Skeletal muscle satellite cell (primary cell): Measurements from ENCODE around the gene STON2.

Experiments used
- H3K27me3 ChIP-seq: 2 replicates; pipeline ENCODE4 v1.7.0; 2013; ENCODE audit warnings: low read length; ENCODE audit not compliant: control insufficient read depth, insufficient read depth
- H3K36me3 ChIP-seq: 2 replicates; pipeline ENCODE4 v1.7.0; 2013; ENCODE audit warnings: mild to moderate bottlenecking, control low read depth, low read length; ENCODE audit not compliant: insufficient read depth
- H3K4me1 ChIP-seq: 2 replicates; pipeline ENCODE4 v1.7.0; 2013; ENCODE audit warnings: low read length; ENCODE audit not compliant: control insufficient read depth, insufficient read depth
- H3K4me2 ChIP-seq: 2 replicates; pipeline ENCODE4 v1.7.0; 2013; ENCODE audit warnings: mild to moderate bottlenecking, low read length
- H3K4me3 ChIP-seq: 2 replicates; pipeline ENCODE4 v1.7.0; 2013; ENCODE audit warnings: low read length
- H3K9ac ChIP-seq: 2 replicates; pipeline ENCODE4 v1.7.0; 2013; ENCODE audit warnings: mild to moderate bottlenecking, low read depth, low read length, moderate library complexity
- H3K9me3 ChIP-seq: replicated peaks from 2 replicates; pipeline ENCODE4 v1.7.0; 2013; ENCODE audit warnings: mild to moderate bottlenecking, control low read depth, low read length

The STON2 gene

GRCh38 chr14:81371802-81372201 lies 28.3 kb downstream of the STON2 start:
- Histone ChIP-seq H3K27me3 (no peaks in the 10 kb centered on the region), H3K4me1 (peaks cover 1% of the 10 kb centered on the region), H3K4me2 (no peak overlapping the region), H3K4me3 (no peak overlapping the region), H3K36me3 (no peaks in the 10 kb centered on the region), H3K9me3 (no peaks in the 10 kb centered on the region), H3K9ac (no peak overlapping the region)

- H3K4me2 ChIP-seq = no peak overlapping the region
- H3K9ac ChIP-seq = no peak overlapping the region
- H3K27me3 ChIP-seq = no peaks in the 10 kb centered on the region
- H3K4me1 ChIP-seq = peaks cover 6% of the 10 kb centered on the region
- no peaks in the 10 kb centered on the region for H3K9me3 ChIP-seq
- H3K36me3 ChIP-seq = no peaks in the 10 kb centered on the region
- H3K4me3 ChIP-seq = no peak overlapping the region
These were observed 32.6 kb downstream of the STON2 start for GRCh38 chr14:81367563-81367962.

GRCh38 chr14:81366884-81367283 lies 33.2 kb downstream of the STON2 start:
- H3K36me3 ChIP-seq = no peaks in the 10 kb centered on the region
- no peaks in the 10 kb centered on the region for H3K9me3 ChIP-seq
- H3K4me1 ChIP-seq = peaks cover 6% of the 10 kb centered on the region
- peak overlapping the region; percentile 28 for H3K4me2 ChIP-seq
- H3K27me3 ChIP-seq = no peaks in the 10 kb centered on the region
- H3K4me3 ChIP-seq = no peak overlapping the region
- H3K9ac ChIP-seq = no peak overlapping the region

- Histone ChIP-seq H3K36me3 (no peaks in the 10 kb centered on the region), H3K9me3 (no peaks in the 10 kb centered on the region), H3K27me3 (no peaks in the 10 kb centered on the region), H3K9ac (no peak overlapping the region), H3K4me2 (peak overlapping the region; percentile 28), H3K4me1 (peaks cover 6% of the 10 kb centered on the region), H3K4me3 (no peak overlapping the region)
These were observed 33.9 kb downstream of the STON2 start for GRCh38 chr14:81366214-81366613.

- Histone ChIP-seq H3K4me2 (no peak overlapping the region), H3K4me1 (peaks cover 6% of the 10 kb centered on the region), H3K27me3 (no peaks in the 10 kb centered on the region), H3K9me3 (no peaks in the 10 kb centered on the region), H3K9ac (no peak overlapping the region), H3K36me3 (no peaks in the 10 kb centered on the region), H3K4me3 (no peak overlapping the region)
These were observed 36.3 kb downstream of the STON2 start for GRCh38 chr14:81363746-81364378.

- no peaks in the 10 kb centered on the region for H3K4me1 ChIP-seq
- H3K9me3 ChIP-seq = no peaks in the 10 kb centered on the region
- H3K36me3 ChIP-seq = no peaks in the 10 kb centered on the region
- no peak overlapping the region for H3K4me3 ChIP-seq
- no peaks in the 10 kb centered on the region for H3K27me3 ChIP-seq
- H3K4me2 ChIP-seq = no peak overlapping the region
- H3K9ac ChIP-seq = no peak overlapping the region
These were observed 46.3 kb downstream of the STON2 start for GRCh38 chr14:81353691-81354323.

GRCh38 chr14:81352413-81352812 lies 47.7 kb downstream of the STON2 start:
- H3K4me2 ChIP-seq = no peak overlapping the region
- no peaks in the 10 kb centered on the region for H3K4me1 ChIP-seq
- no peak overlapping the region for H3K9ac ChIP-seq
- no peak overlapping the region for H3K4me3 ChIP-seq
- no peaks in the 10 kb centered on the region for H3K36me3 ChIP-seq
- no peaks in the 10 kb centered on the region for H3K27me3 ChIP-seq
- no peaks in the 10 kb centered on the region for H3K9me3 ChIP-seq

GRCh38 chr14:81351205-81351604 lies 48.9 kb downstream of the STON2 start:
- H3K27me3 ChIP-seq = no peaks in the 10 kb centered on the region
- H3K4me3 ChIP-seq = no peak overlapping the region
- no peaks in the 10 kb centered on the region for H3K9me3 ChIP-seq
- H3K9ac ChIP-seq = no peak overlapping the region
- H3K4me1 ChIP-seq = no peaks in the 10 kb centered on the region
- H3K36me3 ChIP-seq = no peaks in the 10 kb centered on the region
- no peak overlapping the region for H3K4me2 ChIP-seq

- no peaks in the 10 kb centered on the region for H3K9me3 ChIP-seq
- H3K4me1 ChIP-seq = no peaks in the 10 kb centered on the region
- no peaks in the 10 kb centered on the region for H3K27me3 ChIP-seq
- no peak overlapping the region for H3K4me2 ChIP-seq
- no peaks in the 10 kb centered on the region for H3K36me3 ChIP-seq
- H3K9ac ChIP-seq = no peak overlapping the region
- H3K4me3 ChIP-seq = no peak overlapping the region
These were observed 49.6 kb downstream of the STON2 start for GRCh38 chr14:81350344-81351130.

GRCh38 chr14:81348061-81348460 lies 52.1 kb downstream of the STON2 start:
- Histone ChIP-seq H3K36me3 (no peaks in the 10 kb centered on the region), H3K9me3 (no peaks in the 10 kb centered on the region), H3K4me3 (no peak overlapping the region), H3K4me2 (no peak overlapping the region), H3K4me1 (no peaks in the 10 kb centered on the region), H3K9ac (no peak overlapping the region), H3K27me3 (peaks cover 3% of the 10 kb centered on the region)

GRCh38 chr14:81345781-81346180 lies 54.3 kb downstream of the STON2 start:
- H3K4me2 ChIP-seq = no peak overlapping the region
- no peak overlapping the region for H3K9ac ChIP-seq
- H3K27me3 ChIP-seq = peaks cover 3% of the 10 kb centered on the region
- no peaks in the 10 kb centered on the region for H3K9me3 ChIP-seq
- no peaks in the 10 kb centered on the region for H3K36me3 ChIP-seq
- no peaks in the 10 kb centered on the region for H3K4me1 ChIP-seq
- no peak overlapping the region for H3K4me3 ChIP-seq
